Brain microvascular endothelial cell (primary cell): ENCODE measurements around the gene DCTN5.
"Not testable (repeated sequence)": the region's sequence is repeated elsewhere in the genome, so short reads cannot be mapped to it uniquely, and the experiment has no call there.

Experiments
- DNase-seq: peaks from one replicate; pipeline ENCODE4 v3.0.0-alpha.2; 2020
- H3K27ac ChIP-seq: fragments of 250-450 bp; sonication (Bioruptor Pico); 2 replicates; pipeline ENCODE4 v1.5.1; 2020; ENCODE audit warnings: mild to moderate bottlenecking, moderate library complexity
- H3K27me3 ChIP-seq: fragments of 250-450 bp; sonication (Bioruptor Pico); replicated peaks from 2 replicates; pipeline ENCODE4 v1.5.1; 2020; ENCODE audit warnings: mild to moderate bottlenecking
- H3K36me3 ChIP-seq: fragments of 250-450 bp; sonication (Bioruptor Pico); replicated peaks from 2 replicates; pipeline ENCODE4 v1.5.1; 2020; ENCODE audit warnings: mild to moderate bottlenecking
- H3K4me3 ChIP-seq: 2 replicates; pipeline ENCODE4 v1.5.1; 2011; ENCODE audit warnings: low read depth, mild to moderate bottlenecking, control low read depth, low read length, moderate library complexity
- in situ Hi-C: cut with HindIII; loops from 2 replicates; pipeline ENCODE4 v1.10.0; 2017; ENCODE audit warnings: low sequenced_read_pairs, low pct_ligation_motif_present
- TF ChIP-seq, protein P1 (sequence below): IDR thresholded peaks from 2 replicates; pipeline ENCODE4 v1.5.1; 2011; ENCODE audit warnings: low read depth, mild to moderate bottlenecking, moderate library complexity, low read length, control low read depth, inconsistent platforms; ENCODE audit errors: missing control alignments

The DCTN5 gene

DNA sequence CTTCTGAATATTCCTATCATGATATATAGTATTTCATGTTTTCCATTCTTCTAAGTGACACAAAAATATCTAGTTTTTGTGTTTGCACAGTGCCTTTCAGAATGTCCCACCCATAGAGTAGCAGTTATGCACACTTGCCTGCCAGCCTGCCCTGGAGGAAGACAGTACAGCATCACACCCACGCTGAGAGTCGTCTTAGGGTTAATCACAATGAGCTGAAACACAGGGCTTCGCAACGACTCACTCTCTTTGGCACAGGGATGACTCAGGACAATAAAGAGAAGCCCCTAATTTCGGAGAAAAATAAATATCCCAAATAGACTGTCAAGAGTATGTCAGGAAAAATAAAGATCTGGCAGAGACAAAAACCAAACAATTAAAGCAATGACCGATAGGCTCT lies 33.5 kb upstream of the DCTN5 start:
- Histone ChIP-seq H3K27ac (peak overlapping the region; percentile 42), H3K36me3 (peaks cover 8% of the 10 kb centered on the region), H3K27me3 (no peaks in the 10 kb centered on the region), H3K4me3 (no peak overlapping the region)
- DNase-seq: peak; percentile 25
- in situ Hi-C loops: no loop called here
- TF ChIP-seq, protein P1, sequence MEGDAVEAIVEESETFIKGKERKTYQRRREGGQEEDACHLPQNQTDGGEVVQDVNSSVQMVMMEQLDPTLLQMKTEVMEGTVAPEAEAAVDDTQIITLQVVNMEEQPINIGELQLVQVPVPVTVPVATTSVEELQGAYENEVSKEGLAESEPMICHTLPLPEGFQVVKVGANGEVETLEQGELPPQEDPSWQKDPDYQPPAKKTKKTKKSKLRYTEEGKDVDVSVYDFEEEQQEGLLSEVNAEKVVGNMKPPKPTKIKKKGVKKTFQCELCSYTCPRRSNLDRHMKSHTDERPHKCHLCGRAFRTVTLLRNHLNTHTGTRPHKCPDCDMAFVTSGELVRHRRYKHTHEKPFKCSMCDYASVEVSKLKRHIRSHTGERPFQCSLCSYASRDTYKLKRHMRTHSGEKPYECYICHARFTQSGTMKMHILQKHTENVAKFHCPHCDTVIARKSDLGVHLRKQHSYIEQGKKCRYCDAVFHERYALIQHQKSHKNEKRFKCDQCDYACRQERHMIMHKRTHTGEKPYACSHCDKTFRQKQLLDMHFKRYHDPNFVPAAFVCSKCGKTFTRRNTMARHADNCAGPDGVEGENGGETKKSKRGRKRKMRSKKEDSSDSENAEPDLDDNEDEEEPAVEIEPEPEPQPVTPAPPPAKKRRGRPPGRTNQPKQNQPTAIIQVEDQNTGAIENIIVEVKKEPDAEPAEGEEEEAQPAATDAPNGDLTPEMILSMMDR: no peak

DNA sequence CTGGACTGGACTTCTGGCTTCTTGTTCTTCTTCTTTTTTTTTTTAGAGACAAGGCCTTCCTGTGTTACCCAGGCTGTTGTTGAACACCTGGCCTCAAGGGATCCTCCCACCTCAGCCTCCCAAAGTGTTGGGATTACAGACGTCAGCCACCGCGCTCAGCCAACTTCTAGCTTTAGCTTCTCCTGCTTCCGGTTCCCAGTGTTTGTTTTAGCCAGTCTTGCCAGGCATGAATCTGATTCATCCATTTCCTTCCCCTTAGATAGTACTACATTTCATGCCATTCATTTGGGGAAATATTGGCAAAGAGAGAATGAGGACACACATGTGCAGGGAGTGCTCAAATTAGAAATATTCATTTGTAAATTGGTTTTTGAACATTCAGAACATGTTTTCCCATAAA lies 33.1 kb upstream of the DCTN5 start:
- TF ChIP-seq, protein P1: no peak
- H3K27me3 ChIP-seq: no peaks in the 10 kb centered on the region
- DNase-seq: peak; percentile 56
- peaks cover 8% of the 10 kb centered on the region for H3K36me3 ChIP-seq
- H3K27ac ChIP-seq: peak overlapping the region; percentile 42
- in situ Hi-C loops: no loop called here
- H3K4me3 ChIP-seq: no peak overlapping the region

DNA sequence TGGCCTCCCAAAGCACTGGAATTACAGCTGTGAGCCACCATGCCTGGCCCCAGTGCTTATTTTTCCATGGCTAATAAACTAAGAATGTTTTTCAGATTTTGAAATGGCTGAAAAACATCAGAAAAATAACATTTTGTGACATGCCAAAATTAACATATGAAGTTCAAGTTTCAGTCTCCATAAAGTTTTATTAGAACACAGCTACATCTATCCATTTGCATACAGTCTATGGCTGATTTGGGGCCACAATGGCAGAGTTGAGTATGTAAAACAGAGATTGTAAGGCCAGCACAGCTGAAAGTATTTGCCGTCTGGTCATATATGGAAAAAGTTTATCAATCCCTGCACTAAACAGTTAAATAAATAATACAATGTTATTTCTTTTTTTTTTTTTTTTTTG lies 31.3 kb upstream of the DCTN5 start:
- no peak for DNase-seq
- in situ Hi-C loops: no loop called here
- Histone ChIP-seq H3K4me3 (no peak overlapping the region), H3K36me3 (peaks cover 10% of the 10 kb centered on the region), H3K27me3 (no peaks in the 10 kb centered on the region), H3K27ac (no peak overlapping the region)
- TF ChIP-seq, protein P1: no peak

DNA sequence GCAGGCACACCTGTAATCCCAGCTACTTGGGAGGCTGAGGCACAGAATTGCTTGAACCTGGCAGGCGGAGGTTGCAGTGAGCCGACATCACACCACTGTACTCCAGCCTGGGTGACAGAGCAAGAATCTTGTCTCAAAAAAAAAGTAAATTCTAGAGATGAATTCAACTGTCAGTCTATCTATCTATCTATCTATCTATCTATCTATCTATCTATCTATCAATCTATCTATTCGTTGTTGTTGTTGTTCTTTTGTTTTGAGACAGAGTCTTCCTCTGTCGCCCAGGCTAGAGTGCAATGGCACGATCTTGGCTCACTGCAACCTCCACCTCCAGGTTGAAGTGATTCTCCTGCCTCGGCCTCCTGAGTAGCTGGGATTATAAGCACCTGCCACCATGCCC lies 30.4 kb upstream of the DCTN5 start:
- H3K27ac ChIP-seq, DNase-seq, H3K4me3 ChIP-seq, H3K27me3 ChIP-seq, in situ Hi-C loops: not testable (repeated sequence)
- peaks cover 10% of the 10 kb centered on the region for H3K36me3 ChIP-seq

DNA sequence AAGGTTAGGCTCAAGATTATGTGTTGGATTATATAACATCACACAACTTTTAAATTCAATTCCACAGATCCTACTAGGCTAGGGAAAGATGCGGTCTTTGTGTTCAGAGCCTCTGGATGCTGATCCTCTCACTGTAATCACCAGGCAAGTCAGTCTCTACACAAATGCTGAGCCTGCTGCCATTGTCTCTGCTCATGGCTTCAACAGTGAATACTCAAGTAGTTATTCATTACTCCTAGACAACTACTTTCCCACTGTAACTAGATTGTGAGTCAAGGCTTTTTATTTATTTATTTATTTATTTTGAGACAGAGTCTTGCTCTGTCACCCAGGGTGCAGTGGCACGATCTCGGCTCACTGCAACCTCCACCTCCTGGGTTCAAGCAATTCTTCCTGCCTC lies 29.3 kb upstream of the DCTN5 start:
- in situ Hi-C loops: no loop called here
- peaks cover 7% of the 10 kb centered on the region for H3K36me3 ChIP-seq
- DNase-seq: no peak
- no peak overlapping the region for H3K4me3 ChIP-seq
- no peaks in the 10 kb centered on the region for H3K27me3 ChIP-seq
- no peak overlapping the region for H3K27ac ChIP-seq
- TF ChIP-seq, protein P1: no peak

DNA sequence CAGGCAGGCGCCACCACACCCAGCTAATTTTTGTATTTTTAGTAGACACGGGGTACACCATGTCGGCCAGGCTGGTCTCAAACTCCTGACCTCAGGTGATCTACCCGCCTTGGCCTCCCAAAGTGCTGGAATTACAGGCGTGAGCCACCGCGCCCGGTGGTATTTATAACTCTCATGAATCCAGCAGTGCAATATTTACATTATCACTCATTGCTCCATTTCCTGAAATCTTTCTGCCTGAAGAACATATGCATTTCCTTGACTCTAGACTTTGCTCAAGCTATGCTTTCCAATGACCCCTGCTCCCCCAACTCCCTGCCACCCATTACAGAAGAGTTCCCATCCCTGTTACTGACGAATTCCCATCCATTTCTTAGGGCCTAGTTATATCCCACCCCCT lies 25.5 kb upstream of the DCTN5 start:
- peaks cover 16% of the 10 kb centered on the region for H3K36me3 ChIP-seq
- no peak for DNase-seq
- in situ Hi-C loops: no loop called here
- no peaks in the 10 kb centered on the region for H3K27me3 ChIP-seq
- TF ChIP-seq, protein P1: no peak
- no peak overlapping the region for H3K4me3 ChIP-seq
- H3K27ac ChIP-seq: no peak overlapping the region
